Measurements from ENCODE around the gene MOSPD3. TPM values are rescaled to one million over a fixed set of nuclear protein-coding genes. Genes with fewer than 3 reads are reported as not detected.

Gene MOSPD3
- total RNA-seq, 1 donor from 2014 or later: 3.0 TPM

DNA sequence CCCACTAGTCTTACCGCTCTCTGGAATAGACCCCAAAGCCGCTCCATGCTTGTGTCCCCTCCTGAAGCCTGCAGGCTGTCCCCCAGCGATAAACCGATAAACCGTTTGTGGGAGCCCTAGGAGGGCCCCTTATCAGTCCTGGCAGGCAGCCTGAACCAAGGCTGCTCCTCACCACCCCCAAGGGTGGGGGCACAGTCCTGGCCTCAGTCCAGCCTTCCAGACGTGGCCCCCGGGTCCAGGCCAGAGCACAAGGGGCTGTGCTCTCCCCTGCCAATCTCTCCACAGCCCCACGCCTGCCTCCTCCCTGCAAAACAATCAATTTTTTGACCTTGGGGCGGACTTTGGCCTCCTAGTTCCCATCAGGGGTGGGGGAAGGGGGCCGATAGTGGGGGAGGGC, 29.1 kb downstream of the MOSPD3 start, which contains the start of gene TFR2:
TFR2 (minus strand) TSS at position 90 of the 397 bp plus-strand sequence; CDS start at position 47, 43 bp downstream.
- Mint-ChIP-seq H3K27me3 (ENCODE audit: insufficient read depth, low read depth) (peaks cover 2% of the 10 kb centered on the region), H3K36me3 (no peaks in the 10 kb centered on the region), H3K27ac (peak within 1 kb of the TSS; percentile 72), H3K4me3 (no peak within 1 kb of the TSS), H3K9me3 (no peaks in the 10 kb centered on the region), H3K4me1 (peaks cover 3% of the 10 kb centered on the region)
- H3K27ac ChIP-seq: no peak within 1 kb of the TSS
- DNase-seq (ENCODE audit: low spot score): no peak
- peaks cover 5% of the 10 kb centered on the region for H3F3A ChIP-seq (ENCODE audit: low read depth)
- H3K4me2 ChIP-seq: no peak within 1 kb of the TSS
- H3K36me3 ChIP-seq: no peaks in the 10 kb centered on the region
- TF ChIP-seq, protein P1, sequence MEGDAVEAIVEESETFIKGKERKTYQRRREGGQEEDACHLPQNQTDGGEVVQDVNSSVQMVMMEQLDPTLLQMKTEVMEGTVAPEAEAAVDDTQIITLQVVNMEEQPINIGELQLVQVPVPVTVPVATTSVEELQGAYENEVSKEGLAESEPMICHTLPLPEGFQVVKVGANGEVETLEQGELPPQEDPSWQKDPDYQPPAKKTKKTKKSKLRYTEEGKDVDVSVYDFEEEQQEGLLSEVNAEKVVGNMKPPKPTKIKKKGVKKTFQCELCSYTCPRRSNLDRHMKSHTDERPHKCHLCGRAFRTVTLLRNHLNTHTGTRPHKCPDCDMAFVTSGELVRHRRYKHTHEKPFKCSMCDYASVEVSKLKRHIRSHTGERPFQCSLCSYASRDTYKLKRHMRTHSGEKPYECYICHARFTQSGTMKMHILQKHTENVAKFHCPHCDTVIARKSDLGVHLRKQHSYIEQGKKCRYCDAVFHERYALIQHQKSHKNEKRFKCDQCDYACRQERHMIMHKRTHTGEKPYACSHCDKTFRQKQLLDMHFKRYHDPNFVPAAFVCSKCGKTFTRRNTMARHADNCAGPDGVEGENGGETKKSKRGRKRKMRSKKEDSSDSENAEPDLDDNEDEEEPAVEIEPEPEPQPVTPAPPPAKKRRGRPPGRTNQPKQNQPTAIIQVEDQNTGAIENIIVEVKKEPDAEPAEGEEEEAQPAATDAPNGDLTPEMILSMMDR (IDR thresholded peaks at IDR 0.05): no peak
- no peak for TF ChIP-seq EZH2 (IDR thresholded peaks at IDR 0.05)
- TF ChIP-seq EZH2phosphoT487 (IDR thresholded peaks at IDR 0.05): no peak
- H3K4me3 ChIP-seq: no peak within 1 kb of the TSS
- no peak within 1 kb of the TSS for H3K9ac ChIP-seq
- no peaks in the 10 kb centered on the region for H3K79me2 ChIP-seq (ENCODE audit: low read depth)
- H3K9me3 ChIP-seq (ENCODE audit: low read depth): no peaks in the 10 kb centered on the region
- no peaks in the 10 kb centered on the region for H4K20me1 ChIP-seq (ENCODE audit: low read depth)
- peak within 1 kb of the TSS; percentile 9 for H2AFZ ChIP-seq (replicated peaks)
- H3K27me3 ChIP-seq: no peaks in the 10 kb centered on the region
- no peaks in the 10 kb centered on the region for H3K4me1 ChIP-seq

DNA sequence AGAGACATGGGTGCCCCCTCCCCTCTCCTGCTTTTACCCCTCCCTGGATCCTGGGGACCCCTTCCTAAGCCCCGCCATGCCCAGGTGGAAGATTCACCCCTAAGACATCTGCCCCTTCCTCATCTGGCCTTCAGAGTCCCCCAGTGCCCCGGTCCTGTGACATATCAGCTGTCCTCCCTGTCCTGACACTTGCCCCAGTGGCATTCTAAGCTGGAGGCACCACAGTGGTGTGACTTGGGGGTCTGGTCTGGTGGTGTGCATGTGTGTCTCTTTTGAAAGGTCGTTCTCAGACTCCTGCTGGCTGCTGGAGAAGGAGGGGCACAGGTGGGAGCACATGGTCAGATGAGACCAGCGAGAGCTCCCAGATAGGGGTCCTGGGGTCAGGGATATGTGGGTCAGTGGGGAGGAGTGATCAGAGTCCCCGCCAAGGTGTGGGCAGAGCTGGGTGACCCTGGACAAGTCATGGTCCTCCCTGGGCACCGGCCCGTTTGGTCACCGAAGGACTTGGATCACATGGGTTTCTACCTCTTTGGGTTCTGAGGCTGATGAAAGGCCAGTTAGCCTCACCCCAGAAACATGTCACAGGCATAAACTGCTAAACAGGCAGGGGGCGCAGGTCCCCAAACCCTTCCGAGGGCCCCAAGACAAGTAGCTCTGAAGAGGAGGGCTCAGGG, 29.7 kb downstream of the MOSPD3 start:
- DNase-seq (ENCODE audit: low spot score): no peak
- H3K27ac Mint-ChIP-seq: peak overlapping the region; percentile 72

DNA sequence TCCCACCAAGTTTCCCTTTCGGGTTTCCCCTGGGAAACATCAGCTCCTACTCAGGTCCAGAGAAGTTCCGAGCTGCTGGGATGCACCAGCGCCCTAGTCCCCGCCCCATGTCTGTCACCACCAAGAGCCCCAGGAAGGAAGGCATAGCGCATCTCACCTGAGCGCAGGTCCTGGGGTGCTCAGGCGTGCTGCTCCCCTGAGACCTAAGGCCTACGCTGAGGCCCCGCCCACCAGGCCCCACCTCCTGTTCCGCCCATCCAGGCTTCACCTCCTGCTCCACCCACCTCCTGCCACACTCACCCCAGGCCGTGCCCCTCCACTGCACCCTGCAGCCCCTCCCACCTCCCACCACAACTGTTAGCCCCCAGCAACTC, 30.2 kb downstream of the MOSPD3 start:
- no peaks in the 10 kb centered on the region for H3K79me2 ChIP-seq (ENCODE audit: low read depth)
- DNase-seq (ENCODE audit: low spot score): no peak
- Mint-ChIP-seq H3K27ac (no peak overlapping the region), H3K36me3 (no peaks in the 10 kb centered on the region), H3K4me3 (no peak overlapping the region), H3K9me3 (no peaks in the 10 kb centered on the region), H3K27me3 (ENCODE audit: insufficient read depth, low read depth) (peaks cover 2% of the 10 kb centered on the region), H3K4me1 (peaks cover 4% of the 10 kb centered on the region)
- H3K4me3 ChIP-seq: no peak overlapping the region
- TF ChIP-seq EZH2phosphoT487 (IDR thresholded peaks at IDR 0.05) (no peak), EZH2 (IDR thresholded peaks at IDR 0.05) (no peak)
- TF ChIP-seq, protein P1 (IDR thresholded peaks at IDR 0.05): no peak
- H3K4me2 ChIP-seq: no peak overlapping the region
- H2AFZ ChIP-seq (replicated peaks): no peak overlapping the region
- H3K27ac ChIP-seq: no peak overlapping the region
- H3K4me1 ChIP-seq: no peaks in the 10 kb centered on the region
- H3K9ac ChIP-seq: no peak overlapping the region
- no peaks in the 10 kb centered on the region for H3K9me3 ChIP-seq (ENCODE audit: low read depth)
- H3K36me3 ChIP-seq: no peaks in the 10 kb centered on the region
- H4K20me1 ChIP-seq (ENCODE audit: low read depth): no peaks in the 10 kb centered on the region
- no peaks in the 10 kb centered on the region for H3K27me3 ChIP-seq
- H3F3A ChIP-seq (ENCODE audit: low read depth): peaks cover 5% of the 10 kb centered on the region

More for the DNA sequence above, 29.7 kb downstream of the MOSPD3 start:
- Histone ChIP-seq H3F3A (ENCODE audit: low read depth) (peaks cover 5% of the 10 kb centered on the region), H4K20me1 (ENCODE audit: low read depth) (no peaks in the 10 kb centered on the region), H3K27ac (no peak overlapping the region), H3K4me3 (no peak overlapping the region), H3K79me2 (ENCODE audit: low read depth) (no peaks in the 10 kb centered on the region), H3K27me3 (no peaks in the 10 kb centered on the region), H3K9me3 (ENCODE audit: low read depth) (no peaks in the 10 kb centered on the region), H3K4me1 (no peaks in the 10 kb centered on the region), H3K36me3 (no peaks in the 10 kb centered on the region), H2AFZ (replicated peaks) (no peak overlapping the region), H3K9ac (no peak overlapping the region), H3K4me2 (no peak overlapping the region)
- Mint-ChIP-seq H3K27me3 (ENCODE audit: insufficient read depth, low read depth) (peaks cover 2% of the 10 kb centered on the region), H3K9me3 (no peaks in the 10 kb centered on the region), H3K4me3 (no peak overlapping the region), H3K4me1 (peaks cover 3% of the 10 kb centered on the region), H3K36me3 (no peaks in the 10 kb centered on the region)
- TF ChIP-seq, protein P1 (IDR thresholded peaks at IDR 0.05): no peak
- no peak for TF ChIP-seq EZH2 (IDR thresholded peaks at IDR 0.05)
- TF ChIP-seq EZH2phosphoT487 (IDR thresholded peaks at IDR 0.05): no peak
